ENCODE measurements around the gene ILK.

DNA sequence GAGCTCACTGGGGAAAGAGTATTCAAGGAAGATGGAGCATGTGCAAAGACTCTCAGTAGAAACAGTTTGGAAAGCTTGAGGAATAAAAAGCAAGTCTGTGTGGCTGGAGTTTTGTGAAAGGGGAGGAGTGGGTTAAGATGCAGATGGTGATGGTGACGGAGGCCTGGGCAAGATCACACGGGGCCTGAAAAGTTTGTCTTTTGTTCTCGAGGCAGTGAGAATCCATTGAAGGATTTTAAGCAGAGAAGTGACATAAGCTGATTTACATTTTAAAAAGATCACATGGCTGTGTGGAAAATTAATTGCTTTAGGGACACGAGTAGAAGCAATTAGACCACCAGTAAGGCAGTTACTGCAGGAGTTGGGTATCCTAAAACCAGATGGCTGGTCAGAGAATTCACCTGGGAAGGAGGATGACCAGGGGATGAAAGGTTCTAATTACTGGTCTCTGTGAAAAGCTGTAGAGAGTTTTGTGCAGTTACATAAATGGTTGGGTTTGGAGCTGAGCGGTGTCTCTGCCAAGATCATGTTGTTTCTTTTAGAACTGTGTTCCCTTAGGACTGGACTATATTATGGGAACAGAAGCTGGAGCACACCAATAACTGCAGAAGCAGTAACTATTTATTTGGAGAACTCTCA, 7.2 kb upstream of the ILK start:
- TF ChIP-seq, protein P1, sequence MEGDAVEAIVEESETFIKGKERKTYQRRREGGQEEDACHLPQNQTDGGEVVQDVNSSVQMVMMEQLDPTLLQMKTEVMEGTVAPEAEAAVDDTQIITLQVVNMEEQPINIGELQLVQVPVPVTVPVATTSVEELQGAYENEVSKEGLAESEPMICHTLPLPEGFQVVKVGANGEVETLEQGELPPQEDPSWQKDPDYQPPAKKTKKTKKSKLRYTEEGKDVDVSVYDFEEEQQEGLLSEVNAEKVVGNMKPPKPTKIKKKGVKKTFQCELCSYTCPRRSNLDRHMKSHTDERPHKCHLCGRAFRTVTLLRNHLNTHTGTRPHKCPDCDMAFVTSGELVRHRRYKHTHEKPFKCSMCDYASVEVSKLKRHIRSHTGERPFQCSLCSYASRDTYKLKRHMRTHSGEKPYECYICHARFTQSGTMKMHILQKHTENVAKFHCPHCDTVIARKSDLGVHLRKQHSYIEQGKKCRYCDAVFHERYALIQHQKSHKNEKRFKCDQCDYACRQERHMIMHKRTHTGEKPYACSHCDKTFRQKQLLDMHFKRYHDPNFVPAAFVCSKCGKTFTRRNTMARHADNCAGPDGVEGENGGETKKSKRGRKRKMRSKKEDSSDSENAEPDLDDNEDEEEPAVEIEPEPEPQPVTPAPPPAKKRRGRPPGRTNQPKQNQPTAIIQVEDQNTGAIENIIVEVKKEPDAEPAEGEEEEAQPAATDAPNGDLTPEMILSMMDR (IDR thresholded peaks at IDR 0.05), result no peak
- TF ChIP-seq EP300 (IDR thresholded peaks at IDR 0.05), result no peak
- TF ChIP-seq POLR2A (IDR thresholded peaks at IDR 0.05), result no peak

Measured in tibial nerve (tissue), 4 donors.